Activated CD4-positive, alpha-beta T cell treated with anti-CD3 and anti-CD28 coated beads, Interleukin-10, Interleukin-2, amounts not matched to agents 100 ng/mL and 50 ng/mL, durations not matched to agents 16 hours and 8 hours (primary cell): ENCODE results near the gene TENM3.

ENCODE experiments used
- DNase-seq: peaks from one replicate; pipeline ENCODE4 v3.0.0-alpha.2; 2020

TENM3 gene

DNA sequence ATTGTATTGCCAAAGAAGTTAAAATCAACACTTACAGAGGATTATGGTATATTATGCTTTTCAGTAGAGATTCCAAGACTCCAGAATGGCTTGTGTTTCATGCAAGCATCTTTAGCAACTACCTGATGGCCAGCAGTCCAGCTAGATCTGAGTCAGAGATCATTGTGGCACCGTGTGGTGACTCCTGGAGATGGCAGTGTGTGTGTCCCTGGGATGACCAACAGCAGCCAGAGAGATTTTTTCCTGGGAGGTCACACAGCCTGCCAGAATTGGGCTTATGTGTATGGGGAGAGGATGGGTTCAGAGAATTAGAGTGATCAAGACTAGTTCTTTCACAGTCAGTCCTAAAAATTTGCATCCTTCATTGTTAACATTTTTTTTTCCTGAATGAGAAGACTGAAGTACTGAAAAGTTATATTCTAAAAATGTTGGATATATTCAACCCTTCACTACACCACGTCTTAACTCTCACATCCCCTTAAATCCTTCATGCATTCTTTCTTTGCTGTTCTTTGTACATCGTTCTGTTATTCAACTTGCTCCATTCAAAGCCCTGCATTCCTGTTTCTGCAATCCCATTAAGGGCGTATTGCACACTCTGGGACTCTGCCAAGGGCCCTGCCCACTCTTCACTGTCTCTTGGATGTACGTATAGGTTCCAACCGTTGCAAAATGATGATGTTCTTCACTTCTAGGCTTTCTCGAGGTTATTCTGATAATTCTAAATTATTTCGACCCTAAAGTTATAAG lies 12.4 kb downstream of the TENM3 start:
- DNase-seq, result no peak

DNA sequence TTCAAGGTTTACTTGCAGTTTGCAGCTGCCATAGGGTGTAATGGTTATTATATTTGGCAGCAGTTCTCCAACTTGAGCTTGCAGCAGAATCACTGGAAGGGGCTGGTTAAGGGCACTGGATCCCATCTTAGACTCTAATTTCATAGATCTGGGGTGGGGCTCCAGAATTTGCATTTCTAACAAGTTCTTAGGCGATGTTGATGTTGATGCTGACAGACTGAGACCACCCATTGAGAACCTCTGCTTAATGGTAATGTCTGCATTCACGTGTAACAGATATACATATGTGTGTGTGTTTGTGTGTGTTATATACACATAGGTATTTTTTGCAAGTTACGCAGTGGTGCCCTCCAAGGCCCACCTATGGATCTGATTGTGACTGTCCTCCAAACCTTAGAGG lies 13.8 kb downstream of the TENM3 start:
- DNase-seq, result no peak

DNA sequence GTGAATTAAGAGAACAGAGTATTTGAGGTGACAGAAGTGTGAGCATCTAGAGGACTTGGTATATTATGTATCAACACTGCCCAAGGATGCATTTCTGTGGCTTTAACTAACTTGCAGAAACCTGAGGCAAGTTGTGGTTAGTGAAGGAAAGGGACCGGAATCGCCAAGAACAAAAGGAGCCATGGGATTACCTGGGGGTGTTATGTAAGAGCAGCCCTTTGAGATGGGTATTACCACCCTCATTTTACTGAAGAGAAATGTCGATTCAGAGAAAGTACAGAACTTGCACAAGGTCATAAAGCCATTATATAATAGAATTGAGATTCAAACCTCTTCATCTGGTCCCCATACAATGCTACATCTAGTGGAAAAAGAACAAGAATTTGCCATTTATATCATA lies 14.3 kb downstream of the TENM3 start:
- DNase-seq, result no peak

DNA sequence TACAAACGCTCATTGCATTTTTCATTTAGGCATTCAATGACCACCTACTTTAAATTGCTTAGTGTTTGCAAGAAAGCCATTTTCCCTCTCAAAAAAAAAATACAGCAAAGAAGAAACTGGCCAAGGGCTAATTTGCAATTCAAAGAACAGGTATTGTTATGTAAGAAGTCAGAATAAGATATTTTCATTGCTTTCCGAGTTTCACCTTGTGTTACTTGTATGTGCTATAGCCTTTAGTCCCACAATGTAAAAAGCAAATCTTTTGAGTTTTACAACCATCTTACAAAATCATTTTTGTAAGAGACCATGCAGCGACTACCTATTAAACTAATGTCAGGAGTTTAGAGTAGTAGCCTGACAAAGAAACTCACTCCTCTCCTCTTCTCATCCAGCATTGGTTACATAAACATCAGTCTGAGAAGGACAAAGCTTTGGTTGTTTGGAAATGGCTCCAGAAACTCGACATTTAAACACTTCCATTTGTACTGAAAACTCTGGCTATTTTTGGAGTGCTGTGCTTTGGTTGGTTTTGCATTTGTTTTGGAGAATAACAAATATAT lies 15.3 kb downstream of the TENM3 start:
- no peak for DNase-seq

DNA sequence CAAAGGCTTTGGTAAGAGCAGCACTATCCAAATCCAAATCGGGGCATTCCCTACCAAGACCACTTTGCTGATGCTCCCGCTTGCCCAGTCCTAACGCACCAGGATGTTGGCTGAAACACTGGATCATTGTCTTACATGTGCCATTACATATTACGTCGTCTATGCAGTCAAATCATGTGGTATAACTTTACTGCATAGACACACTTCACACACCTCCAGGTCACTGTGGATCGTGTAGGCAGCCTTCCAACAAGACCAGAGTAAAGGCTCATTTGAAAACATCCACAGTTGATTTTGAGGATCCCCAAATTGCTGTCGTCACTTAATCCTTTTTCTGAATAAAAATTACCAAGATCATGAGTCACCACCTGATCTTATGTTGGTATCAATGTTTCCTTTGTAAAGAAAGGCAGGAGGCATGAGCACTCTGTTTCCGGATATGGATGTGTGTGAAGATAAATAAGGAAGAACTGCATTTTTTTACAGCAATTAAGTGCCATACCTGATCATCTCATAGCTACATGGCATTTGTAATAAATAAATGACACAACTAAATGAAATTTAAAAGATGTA lies 18.5 kb downstream of the TENM3 start:
- no peak for DNase-seq

DNA sequence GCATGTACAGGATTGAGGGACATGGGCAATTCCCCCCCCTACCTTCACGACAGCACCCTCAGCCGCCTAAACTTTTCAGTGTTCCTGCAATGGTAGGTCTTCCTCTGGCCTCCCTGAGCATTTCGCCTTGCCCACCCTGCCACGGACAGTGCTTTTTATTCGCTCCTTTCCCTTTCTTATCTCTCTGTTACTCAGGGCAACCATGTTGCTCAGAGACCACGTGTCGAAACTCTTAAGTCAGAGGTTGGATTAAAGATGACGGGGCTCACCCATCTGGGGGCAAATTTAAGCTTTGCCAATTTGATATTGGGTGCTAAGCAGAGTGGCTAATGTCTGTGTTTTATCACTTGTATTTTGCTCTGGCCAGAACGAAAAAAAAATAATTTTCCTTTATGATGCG lies 20.4 kb downstream of the TENM3 start:
- DNase-seq, result no peak

DNA sequence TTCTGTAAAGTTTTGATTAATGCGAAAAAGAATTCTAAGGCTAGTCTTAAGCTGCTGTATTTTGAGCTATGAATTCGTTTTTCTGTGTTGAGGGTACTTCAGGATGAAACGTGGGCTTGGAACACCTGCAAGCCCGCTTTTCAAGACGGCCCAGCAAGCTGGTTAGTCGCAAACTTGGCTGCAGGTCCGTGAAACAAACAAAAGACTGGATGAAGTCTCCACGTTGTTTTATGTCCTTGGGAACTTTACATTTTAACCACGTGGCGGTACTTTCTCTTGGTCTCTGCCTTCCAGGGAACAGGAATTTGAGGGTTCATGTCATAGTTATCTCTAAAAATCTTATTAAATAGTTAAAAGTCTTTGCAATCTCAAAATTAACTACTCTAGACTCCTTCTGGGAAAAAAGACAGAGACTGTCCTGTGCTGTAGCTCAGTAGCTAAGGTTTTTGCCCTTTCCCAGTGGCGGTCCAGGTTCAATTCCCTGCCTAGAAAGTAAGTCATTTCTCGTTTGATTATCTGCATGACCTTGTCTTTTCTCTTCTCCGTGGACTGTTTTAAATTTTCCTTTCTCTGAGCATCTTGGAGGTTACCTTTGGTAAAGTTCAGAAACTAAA lies 21.0 kb downstream of the TENM3 start:
- DNase-seq, result no peak

DNA sequence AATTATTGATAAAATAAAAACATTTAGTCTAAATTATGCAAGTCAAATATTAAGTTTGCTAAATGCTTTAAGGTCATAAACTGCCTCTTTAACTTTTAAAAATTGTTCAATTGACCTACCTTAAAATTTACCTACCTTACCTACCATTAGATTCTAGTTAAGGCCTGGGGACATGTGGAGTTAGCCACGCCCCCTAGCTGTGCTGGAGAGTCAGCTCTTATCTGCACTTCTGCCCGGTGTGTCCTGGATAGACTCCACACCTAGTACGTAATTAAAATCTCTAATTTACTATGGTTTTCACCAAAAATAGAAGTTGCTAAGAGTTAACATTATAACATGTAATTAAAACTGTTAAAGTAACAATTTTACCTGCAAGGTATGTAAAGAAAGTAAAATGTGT lies 22.7 kb downstream of the TENM3 start:
- DNase-seq, result no peak

DNA sequence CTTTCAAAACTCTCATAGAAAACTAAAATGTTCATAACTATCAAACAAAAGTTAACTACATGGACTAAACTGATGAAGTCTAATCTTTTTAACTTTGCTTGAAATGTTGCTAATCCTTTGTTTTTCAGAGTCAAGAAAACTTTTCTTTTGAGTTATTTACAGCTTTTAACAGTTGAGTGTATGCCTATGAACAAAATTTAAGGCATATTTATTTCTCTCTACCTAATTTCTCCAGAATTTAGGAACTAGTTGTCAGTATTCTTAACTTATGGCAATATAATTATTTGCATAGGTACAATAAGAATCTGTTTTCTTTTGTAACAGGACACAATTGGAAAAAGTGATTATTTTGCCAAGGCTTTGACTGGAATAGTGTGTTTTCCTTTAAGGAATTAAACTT lies 23.8 kb downstream of the TENM3 start:
- no peak for DNase-seq

DNA sequence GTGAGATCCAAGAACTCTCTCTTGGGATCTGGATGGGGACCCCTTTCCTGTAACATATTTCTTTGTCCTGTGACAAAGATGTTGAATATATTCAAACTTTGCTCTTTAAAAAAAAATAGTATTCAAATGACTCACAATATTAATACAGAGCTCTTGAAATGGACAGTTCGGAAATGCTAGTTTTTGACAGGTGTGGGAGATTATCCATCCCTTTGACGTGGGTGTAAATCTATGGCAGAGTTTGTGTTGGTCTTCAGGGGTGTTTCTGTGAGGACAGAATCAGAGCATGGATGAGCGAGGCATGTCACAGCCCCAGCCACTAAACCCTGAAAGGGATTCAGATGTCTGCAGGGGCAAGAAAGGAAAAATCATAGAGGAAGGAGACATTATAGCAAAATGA lies 25.8 kb downstream of the TENM3 start:
- no peak for DNase-seq

DNA sequence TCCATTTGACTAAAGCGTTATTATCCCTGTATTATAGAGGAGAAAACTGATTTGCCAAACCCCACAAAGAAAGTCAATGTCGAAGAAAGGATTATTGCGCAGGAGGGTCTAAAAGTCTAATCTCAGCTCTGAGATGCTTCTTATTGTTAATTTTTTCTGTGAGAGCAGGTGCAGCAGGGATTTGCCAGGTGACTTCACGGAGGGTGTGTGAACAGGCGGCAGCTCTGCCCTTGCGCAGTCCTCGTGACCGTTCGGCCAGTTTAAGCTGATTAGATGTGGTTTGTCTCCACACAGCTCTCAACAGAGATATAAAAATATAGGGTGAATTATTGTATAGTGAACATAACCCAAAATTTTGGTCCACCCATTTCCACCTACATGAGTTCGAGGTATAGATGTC lies 28.5 kb downstream of the TENM3 start:
- no peak for DNase-seq

DNA sequence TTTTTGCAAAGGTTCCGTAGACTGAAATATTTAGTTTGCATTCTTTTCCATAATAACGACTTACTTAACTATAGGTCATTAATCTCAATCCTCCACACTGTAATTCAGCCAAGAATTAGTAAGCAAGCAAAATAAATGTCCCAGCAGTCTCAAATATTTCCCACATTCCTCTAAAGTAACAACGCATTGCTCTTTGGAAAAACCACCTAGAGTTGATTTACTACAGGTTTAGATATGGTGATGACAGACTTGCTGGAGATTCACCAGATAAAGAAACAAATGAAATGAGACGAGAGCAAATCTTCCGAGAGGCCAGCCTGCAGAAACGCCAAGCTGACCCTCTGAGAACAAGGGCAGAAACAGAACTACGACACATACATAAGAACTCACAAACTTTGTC lies 28.9 kb downstream of the TENM3 start:
- DNase-seq, result no peak

DNA sequence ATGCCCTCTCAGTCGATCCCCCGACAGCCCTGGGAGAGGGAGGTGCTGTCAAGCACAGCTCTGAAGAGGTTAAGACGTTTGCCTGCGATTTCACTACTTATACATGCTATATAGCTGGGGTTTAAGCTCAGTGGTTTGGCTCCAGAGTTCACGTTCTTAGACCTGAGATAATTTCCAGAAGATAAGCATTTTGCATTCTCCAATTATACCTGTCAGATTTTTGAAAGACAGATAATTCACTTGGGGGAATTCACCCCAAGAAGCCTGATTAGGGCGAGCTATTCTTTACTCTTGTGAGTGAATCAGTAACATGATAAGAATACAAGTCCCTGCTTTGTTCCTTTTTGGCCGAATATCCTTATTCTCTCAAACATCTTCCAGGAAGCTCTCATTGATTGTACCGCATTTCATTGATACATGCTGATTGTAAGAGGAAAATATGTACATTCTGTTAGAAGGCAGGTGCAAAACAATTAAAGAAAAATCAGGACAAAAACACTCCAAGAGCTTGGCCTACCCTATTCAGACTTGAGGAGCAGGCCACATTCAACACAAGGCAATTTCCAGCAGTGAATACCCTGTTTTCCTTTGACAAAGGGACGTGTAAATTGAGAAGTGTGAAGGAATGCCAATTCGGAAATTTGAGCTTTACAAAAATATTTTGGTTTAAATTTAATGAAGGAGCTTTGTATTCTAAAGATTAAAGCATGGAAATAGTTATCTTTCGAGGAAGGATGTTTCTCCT lies 30.2 kb downstream of the TENM3 start:
- no peak for DNase-seq

DNA sequence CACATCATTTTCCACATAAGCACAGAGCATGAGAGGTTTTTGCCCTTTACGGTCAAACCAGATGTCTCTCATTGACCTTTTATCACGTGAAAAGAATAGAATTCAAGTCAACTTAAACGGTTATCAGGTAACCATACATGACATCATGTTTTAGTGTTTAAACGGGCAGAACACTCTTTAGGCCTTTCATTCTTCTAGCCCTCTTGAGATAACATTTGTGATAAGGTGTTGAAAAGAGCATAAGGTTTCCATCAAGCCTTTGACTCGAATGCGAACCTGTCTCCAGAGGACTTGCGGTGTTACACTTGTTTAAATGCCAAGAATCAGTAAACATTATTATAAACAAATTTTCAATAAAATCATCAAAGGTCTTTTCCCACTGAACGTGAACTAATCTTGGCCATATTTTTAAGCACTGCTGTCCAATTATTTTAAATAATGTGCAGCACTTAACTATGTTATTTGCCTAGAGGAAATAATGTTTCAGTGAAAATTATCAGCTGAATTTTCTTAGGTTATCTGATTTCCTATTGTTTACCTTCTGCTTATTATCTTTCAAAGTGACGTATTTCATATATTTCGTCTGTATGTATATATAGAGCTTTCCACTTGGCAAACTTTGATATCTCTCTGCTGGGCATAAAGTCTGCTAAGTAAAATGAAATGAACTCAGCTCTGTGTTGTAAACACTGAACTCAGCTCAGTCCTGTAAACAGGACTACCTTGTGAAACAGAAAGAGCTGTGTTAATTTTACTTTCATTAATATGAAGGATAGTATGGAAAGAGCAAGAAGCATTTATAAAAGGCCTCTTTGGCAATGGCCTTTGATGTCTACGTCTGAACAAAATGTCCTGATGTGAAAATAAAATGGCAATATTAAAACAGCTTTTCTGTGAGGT lies 33.3 kb downstream of the TENM3 start:
- DNase-seq, result no peak

DNA sequence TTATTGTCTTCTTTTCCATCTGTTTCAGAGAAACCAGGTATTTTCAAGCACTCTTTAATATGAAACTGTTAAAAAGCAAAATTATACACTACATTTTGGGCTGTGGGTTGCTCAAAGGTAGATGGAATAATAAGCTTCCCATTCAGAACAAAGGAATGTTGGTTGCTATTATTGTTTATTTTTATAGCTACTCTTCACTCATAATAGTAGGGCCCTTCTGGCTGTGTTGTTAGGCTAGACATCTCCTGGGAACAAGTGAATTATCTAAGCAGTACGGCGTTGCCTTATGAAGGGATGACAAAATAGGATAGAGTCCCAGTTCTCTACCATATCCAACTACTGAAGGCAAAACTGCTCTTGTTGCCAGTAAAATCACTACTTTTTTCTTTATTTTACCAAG lies 34.2 kb downstream of the TENM3 start:
- DNase-seq, result no peak

DNA sequence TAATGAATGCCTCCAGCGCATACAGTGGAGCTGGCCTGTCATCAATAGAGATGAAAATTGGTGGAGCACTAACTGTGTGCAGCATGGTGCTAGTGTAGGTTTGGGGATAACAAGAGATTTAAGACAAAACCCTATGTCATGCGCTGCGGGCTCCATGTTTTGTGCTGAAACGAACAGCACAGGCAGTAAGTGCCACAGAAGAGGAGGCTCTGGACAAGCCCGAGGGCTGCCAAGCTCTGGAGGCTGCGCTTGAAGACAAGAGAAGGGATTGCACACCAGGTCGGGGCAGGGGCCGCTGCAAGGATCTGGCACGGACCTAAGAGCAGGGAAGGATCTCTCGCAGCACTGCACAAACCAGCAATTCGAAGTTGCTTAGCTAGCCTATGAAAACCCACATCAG lies 35.5 kb downstream of the TENM3 start:
- DNase-seq, result no peak

DNA sequence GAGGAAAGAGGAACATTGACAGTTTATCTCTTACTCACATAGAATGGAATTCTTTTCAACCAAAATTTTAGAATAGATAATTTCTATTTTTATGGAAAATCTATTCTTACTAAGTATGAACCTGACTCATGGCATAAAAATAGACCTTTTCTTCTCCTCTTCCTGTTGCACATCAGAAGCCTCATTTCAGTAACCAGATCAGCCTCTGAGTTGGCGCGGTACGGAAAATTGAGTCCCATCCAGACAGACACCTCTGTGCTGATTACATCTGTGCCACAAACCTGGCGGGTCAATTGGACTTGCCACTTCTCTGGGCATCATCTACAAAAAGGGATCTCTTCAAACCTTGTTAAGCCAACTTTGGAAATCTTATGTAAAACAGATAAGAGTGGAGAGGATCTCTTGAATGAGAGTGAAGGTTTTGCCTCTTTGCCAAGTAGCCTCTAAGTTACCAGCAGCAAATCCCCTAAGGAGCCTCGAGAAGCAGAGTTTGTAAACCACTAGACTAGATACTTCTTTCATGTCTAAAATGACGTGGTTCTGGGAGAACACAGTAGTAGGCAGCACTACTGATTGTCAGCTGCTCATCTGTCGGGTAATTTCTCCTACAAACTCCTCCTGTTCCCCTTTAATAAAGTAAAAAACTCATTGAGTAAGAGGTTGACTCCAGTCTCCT lies 37.4 kb downstream of the TENM3 start:
- DNase-seq, result no peak

DNA sequence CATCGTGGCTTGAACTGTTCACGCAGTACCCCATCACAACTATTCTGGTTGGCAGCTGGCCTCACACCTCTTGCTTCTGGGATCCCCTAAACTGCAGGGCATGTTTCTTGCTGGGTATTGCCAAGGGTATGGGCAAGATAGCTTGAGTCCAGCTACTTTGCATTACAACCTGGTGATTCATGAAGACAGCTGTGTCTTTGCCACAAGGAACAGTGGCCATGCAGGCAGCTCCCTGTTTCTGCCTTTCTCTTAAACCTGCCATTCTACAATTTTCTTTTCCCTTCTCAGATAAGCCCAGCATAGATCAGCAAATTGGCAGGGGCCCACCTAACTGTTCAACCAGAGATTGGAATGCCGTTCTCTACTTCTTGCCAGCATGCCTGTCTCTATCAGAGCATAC lies 42.8 kb downstream of the TENM3 start:
- no peak for DNase-seq

DNA sequence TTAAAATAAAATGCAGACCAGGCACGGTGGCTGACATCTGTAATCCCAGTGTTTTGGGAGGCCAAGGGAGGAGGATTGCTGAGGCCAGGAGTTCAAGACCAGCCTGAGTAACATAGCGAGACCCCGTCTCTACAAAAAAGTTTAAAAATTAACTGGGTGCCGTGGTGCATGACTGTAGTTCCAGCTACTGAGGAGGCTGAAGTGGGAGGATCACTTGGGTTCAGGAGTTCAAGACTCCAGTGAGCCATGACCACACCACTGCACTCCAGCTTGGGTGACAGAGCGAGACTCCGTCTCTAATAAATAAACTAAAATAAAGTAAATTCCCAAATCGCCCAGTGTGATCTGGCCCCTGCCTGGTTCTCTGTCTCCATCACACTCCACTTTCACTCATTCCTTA lies 43.7 kb downstream of the TENM3 start:
- no peak for DNase-seq

DNA sequence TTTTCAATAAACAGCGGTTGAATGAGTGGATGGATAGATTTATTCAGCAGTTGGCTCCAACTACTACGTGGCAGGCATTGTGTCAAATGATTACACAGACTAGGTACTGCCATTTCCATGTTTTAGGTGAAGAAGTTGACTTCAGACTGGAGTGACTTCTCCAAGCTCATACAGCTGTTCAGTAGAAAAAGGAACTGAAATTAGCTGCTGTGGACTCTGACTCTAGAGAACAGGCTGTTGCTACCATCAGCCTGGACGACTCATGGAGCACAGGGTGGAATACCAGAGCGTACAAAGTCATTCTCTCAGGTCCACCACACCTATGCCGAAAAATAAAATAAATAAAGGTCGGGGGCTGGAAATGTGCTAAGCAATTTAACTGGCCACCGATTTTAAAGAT lies 45.3 kb downstream of the TENM3 start:
- DNase-seq, result no peak

DNA sequence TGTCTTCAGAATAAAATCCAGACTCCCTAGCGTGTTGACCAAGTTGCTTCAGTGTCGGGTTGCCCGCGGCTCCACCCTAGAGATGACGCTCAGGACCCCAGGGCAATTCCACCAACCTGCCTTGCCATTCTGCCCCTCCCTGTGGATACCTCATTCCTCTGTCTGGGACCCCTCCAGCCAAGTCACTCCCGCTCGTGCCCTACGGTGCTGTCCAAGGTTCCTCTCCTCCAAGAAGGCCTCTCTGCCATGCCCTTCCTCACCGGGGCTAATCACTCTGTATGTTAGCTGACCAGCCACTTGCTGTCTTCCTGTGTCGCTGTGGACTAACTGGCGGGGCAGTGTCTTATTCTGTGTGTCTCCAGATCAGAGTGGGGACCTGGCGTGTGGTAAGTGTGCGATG lies 46.6 kb downstream of the TENM3 start:
- no peak for DNase-seq

DNA sequence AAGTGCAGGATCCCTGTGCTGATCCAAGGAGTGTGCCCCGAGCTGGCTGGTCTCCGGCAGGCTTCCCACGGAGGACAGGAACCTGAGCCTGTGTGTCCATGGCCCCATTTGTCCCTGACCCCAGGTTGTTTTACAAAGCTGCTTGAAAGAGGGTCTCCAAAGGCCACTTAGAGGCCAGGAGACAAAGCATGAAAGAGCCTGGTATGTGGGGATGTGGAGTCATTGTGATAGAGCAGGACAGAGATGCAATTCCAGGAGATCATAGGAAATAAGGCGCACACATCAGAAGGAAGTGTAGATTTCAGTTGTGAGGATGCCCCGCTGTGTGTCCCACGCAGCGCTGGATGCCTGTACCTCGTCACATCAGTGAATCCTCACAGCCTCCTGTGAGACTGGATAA lies 48.0 kb downstream of the TENM3 start:
- DNase-seq, result no peak
